ENCODE data around the gene FGFRL1. TPM values are rescaled to one million over a fixed set of nuclear protein-coding genes. Genes with fewer than 3 reads are reported as not detected.

FGFRL1 gene
- total and polyA plus RNA-seq, 2 of the 13 experiments (the other 11 are each of a cell fraction or from before 2014, with no cell fraction given) = 19.1 to 30.6 TPM

DNA sequence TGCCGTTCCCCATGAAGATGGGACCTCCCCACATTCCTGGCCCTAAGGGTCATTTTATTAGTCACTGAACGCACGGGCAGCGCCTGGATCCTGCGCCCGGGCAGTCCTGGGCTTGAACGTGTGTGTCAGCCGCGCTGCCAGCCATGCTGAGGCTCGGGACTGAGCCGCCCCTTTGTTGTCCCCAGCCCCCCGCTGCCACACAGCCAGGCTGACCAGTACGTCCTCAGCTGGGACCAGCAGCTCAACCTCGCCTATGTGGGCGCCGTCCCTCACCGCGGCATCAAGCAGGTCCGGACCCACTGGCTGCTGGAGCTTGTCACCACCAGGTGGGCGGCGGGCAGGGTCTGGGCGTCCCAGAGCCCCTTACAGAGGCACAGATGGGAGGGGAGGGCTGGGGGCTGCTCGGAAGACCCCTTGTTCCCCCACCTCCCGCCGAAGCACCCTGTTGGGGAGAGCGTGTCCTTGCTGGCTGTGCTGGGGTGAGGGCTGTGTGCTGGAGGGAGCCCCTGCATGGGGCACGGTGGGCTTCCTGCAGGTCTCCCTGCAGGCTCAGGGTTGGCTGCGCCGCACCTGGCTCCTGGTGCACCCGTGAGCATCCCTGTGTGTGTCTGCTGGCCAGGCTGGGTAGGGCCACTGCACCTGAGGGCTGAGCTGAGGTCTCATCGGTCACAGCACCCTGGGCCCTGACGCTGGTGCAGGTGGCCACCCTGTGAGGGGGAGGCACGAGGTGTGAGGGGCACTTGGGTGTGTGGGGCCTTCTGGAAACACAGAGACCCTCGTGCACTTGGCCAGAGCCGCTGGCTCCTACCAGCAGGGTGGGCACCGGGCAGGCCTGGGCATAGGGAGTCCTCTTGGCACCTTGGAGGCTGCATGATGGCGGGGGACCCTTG lies 23.6 kb upstream of the FGFRL1 start (continued):
- TF ChIP-seq MYC (CRISPR knock-in tag; IDR thresholded peaks at IDR 0.05; ENCODE audit: borderline replicate concordance) (no peak), NCOA5 (CRISPR knock-in tag; IDR thresholded peaks at IDR 0.05) (peak; percentile 60; the same call in 1 of the 2 replicates), ZNF331 (CRISPR knock-in tag; IDR thresholded peaks at IDR 0.05) (no peak), RBFOX2 (IDR thresholded peaks at IDR 0.05; ENCODE audit: low read depth, low read length) (peak; percentile 72), ZNF460 (CRISPR knock-in tag; IDR thresholded peaks at IDR 0.05; ENCODE audit: borderline replicate concordance) (no peak), BORCS8-MEF2B (CRISPR knock-in tag; IDR thresholded peaks at IDR 0.05) (peak; percentile 35; the same call in 1 of the 2 replicates), EZH2 (conservative IDR thresholded peaks at IDR 0.05; ENCODE audit: low read depth, low read length) (no peak), ZBTB8A (CRISPR knock-in tag; IDR thresholded peaks at IDR 0.05; ENCODE audit: borderline replicate concordance, low read depth) (no peak), AGO2 (optimal IDR thresholded peaks at IDR 0.05; ENCODE audit: low read depth, low read length) (peak; percentile 98), XBP1 (CRISPR knock-in tag; IDR thresholded peaks at IDR 0.05) (no peak), CHD4 (IDR thresholded peaks at IDR 0.05; ENCODE audit: borderline replicate concordance, low read length) (no peak), PRMT3 (CRISPR knock-in tag; IDR thresholded peaks at IDR 0.05; ENCODE audit: borderline replicate concordance, low read depth) (peak; percentile 56; the same call in 1 of the 2 replicates), THAP11 (CRISPR knock-in tag; IDR thresholded peaks at IDR 0.05) (no peak), UBTF (CRISPR knock-in tag; IDR thresholded peaks at IDR 0.05) (peak; percentile 18; the same call in 1 of the 2 replicates), ZSCAN12 (CRISPR knock-in tag; IDR thresholded peaks at IDR 0.05) (no peak), MED1 (CRISPR knock-in tag; IDR thresholded peaks at IDR 0.05) (0 out of 2 replicates have a peak, but pooled peaks have one; percentile 17), SSRP1 (CRISPR knock-in tag; IDR thresholded peaks at IDR 0.05) (peak; percentile 68; the same call in 1 of the 2 replicates), ZNF275 (CRISPR knock-in tag; IDR thresholded peaks at IDR 0.05; ENCODE audit: borderline replicate concordance) (0 out of 2 replicates have a peak, but pooled peaks have one; percentile 15), MXD1 (CRISPR knock-in tag; IDR thresholded peaks at IDR 0.05) (peak; percentile 14; the same call in 1 of the 2 replicates), DNMT1 (CRISPR knock-in tag; IDR thresholded peaks at IDR 0.05) (no peak), ZNF136 (CRISPR knock-in tag; IDR thresholded peaks at IDR 0.05; ENCODE audit: low read depth) (no peak), ZC3H13 (CRISPR knock-in tag; IDR thresholded peaks at IDR 0.05) (peak; percentile 32)
- TF ChIP-seq, protein P1, sequence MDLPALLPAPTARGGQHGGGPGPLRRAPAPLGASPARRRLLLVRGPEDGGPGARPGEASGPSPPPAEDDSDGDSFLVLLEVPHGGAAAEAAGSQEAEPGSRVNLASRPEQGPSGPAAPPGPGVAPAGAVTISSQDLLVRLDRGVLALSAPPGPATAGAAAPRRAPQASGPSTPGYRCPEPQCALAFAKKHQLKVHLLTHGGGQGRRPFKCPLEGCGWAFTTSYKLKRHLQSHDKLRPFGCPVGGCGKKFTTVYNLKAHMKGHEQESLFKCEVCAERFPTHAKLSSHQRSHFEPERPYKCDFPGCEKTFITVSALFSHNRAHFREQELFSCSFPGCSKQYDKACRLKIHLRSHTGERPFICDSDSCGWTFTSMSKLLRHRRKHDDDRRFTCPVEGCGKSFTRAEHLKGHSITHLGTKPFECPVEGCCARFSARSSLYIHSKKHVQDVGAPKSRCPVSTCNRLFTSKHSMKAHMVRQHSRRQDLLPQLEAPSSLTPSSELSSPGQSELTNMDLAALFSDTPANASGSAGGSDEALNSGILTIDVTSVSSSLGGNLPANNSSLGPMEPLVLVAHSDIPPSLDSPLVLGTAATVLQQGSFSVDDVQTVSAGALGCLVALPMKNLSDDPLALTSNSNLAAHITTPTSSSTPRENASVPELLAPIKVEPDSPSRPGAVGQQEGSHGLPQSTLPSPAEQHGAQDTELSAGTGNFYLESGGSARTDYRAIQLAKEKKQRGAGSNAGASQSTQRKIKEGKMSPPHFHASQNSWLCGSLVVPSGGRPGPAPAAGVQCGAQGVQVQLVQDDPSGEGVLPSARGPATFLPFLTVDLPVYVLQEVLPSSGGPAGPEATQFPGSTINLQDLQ (CRISPR knock-in tag; IDR thresholded peaks at IDR 0.05) = peak; percentile 36; the same call in 1 of the 2 replicates

All from HepG2 (cell line).